Gastrocnemius medialis (tissue), 4 donors: ENCODE results near the gene FAM174A. TPM values are rescaled to one million over a fixed set of nuclear protein-coding genes. Genes with fewer than 3 reads are reported as not detected.
A peak's percentile ranks its signal among the peaks of the same experiment; 100 is the strongest.

ENCODE experiments used
- ATAC-seq, 2 donors: fragments of 150-250 bp; one replicate each; pipeline ENCODE4 v1.9.1; 2016
- DNase-seq, 2 donors: peaks; one replicate each; pipeline ENCODE4 v3.0.0-alpha.2; 2019
- H3K27ac ChIP-seq, 4 donors: fragments of 200-600 bp; sonication (generic); 1 replicate in 1 of 4; 2 replicates in 3 of 4; pipeline ENCODE4 v1.5.1; 2016 to 2018; ENCODE audit warnings: mild to moderate bottlenecking in 2 of 4, moderate library complexity in 1 of 4
- H3K27me3 ChIP-seq, 3 donors: fragments of 200-600 bp; sonication (generic) in 2 of 3; 1 replicate in 1 of 3; 2 replicates in 2 of 3; pipeline versions ENCODE4 v1.5.1 to v1.6.0; 2016 to 2019; ENCODE audit warnings: mild to moderate bottlenecking in 1 of 3, moderate library complexity in 1 of 3
- H3K36me3 ChIP-seq, 2 donors: fragments of 200-600 bp; sonication (generic) in 1 of 2; one replicate each; pipeline ENCODE4 v1.5.1; 2017 to 2018
- H3K4me1 ChIP-seq, 2 donors: fragments of 200-600 bp; sonication (generic) in 1 of 2; one replicate each; pipeline ENCODE4 v1.5.1; 2016 to 2017; ENCODE audit warnings: mild to moderate bottlenecking in 2 of 2
- H3K4me3 ChIP-seq, 4 donors: fragments of 200-600 bp; sonication (generic) in 3 of 4; 1 replicate in 1 of 4; 2 replicates in 3 of 4; pipeline ENCODE4 v1.5.1; 2016 to 2019; ENCODE audit warnings: mild to moderate bottlenecking in 2 of 4
- H3K9me3 ChIP-seq, 3 donors: fragments of 200-600 bp; sonication (generic) in 2 of 3; 1 replicate in 1 of 3; 2 replicates in 2 of 3; pipeline ENCODE4 v1.5.1; 2016 to 2019
- POLR2A ChIP-seq, 2 donors: fragments of 450-650 bp; IDR thresholded peaks; one replicate each; pipeline ENCODE4 v1.6.1; 2017; ENCODE audit warnings: antibody characterized with exemption in 2 of 2, mild to moderate bottlenecking in 2 of 2, moderate library complexity in 2 of 2
- in situ Hi-C, 4 donors: fragments of 200-750 bp; cut with MboI; loops; one replicate each; pipeline versions ENCODE4 v1.15.0 to v1.8.0; 2017; ENCODE audit warnings: low sequenced_read_pairs in 4 of 4
- intact Hi-C: fragments of 100-400 bp; cut with DNase I; formaldehyde crosslinking; loops from one replicate; pipeline ENCODE4 v1.15.1; 2023; ENCODE audit warnings: low total_unique reads
- total RNA-seq, 4 donors: library from RNA; depleted of rRNA; stranded (reverse); fragments of >200 nt; gene quantifications; one replicate each; pipeline versions ENCODE4 v1.1.0 to v1.2.3, GENCODE V29; 2016
- TF ChIP-seq, protein P1 (sequence below), 5 experiments: fragments of 450-650 bp in 3 of 5; fragments of 200-600 bp in 2 of 5; sonication (generic) in 2 of 5; IDR thresholded peaks in 4 of 5; conservative IDR thresholded peaks in 1 of 5; 1 replicate in 4 of 5; 2 replicates in 1 of 5; pipeline ENCODE4 v1.5.1; 2016 to 2019; ENCODE audit warnings: antibody characterized with exemption in 5 of 5, mild to moderate bottlenecking in 3 of 5, moderate library complexity in 3 of 5

Gene FAM174A
- total RNA-seq, 4 donors from 2014 or later: 51.4 to 68.3 (median 58.6) TPM

DNA sequence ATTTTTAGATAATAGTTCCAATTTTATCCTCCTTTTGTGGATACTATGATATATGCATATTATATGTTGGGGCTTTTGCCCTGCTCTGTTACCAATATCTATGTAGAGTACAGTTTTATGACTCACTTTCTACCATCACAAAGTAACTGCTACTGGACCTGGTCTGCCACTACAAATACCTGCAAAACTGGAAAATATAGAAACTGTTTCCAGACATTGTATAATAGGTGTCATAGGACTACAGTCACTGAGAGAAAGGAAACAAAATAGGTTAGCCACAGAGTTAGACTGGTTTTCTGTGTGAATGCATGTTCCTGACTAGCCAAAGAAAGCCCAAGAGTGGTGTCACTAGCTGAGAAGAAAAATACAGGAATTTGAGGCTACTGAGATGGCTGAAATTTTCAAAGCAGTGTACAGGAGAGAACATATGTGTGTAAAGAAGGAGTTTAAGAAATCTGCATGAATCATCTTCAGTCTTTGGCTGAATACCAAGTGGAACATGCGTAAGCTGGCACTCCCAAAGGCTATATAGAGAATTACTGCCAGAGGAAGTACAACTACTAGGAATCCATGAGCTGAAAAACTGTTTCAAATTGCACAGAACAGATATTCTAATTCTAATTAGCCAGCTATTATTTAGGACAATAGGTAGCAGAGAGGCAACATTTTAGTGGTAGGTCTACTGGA lies 29.0 kb upstream of the FAM174A start:
- no peak overlapping the region for H3K27ac ChIP-seq
- in situ Hi-C loops: no loop called here
- DNase-seq: no peak
- intact Hi-C loops: no loop called here
- H3K27me3 ChIP-seq: no peaks in the 10 kb centered on the region
- no peaks in the 10 kb centered on the region for H3K36me3 ChIP-seq
- ATAC-seq: peak in 1 of 2 donors; percentile 70
- H3K4me1 ChIP-seq: no peaks in the 10 kb centered on the region
- H3K4me3 ChIP-seq: no peak overlapping the region
- TF ChIP-seq, protein P1, sequence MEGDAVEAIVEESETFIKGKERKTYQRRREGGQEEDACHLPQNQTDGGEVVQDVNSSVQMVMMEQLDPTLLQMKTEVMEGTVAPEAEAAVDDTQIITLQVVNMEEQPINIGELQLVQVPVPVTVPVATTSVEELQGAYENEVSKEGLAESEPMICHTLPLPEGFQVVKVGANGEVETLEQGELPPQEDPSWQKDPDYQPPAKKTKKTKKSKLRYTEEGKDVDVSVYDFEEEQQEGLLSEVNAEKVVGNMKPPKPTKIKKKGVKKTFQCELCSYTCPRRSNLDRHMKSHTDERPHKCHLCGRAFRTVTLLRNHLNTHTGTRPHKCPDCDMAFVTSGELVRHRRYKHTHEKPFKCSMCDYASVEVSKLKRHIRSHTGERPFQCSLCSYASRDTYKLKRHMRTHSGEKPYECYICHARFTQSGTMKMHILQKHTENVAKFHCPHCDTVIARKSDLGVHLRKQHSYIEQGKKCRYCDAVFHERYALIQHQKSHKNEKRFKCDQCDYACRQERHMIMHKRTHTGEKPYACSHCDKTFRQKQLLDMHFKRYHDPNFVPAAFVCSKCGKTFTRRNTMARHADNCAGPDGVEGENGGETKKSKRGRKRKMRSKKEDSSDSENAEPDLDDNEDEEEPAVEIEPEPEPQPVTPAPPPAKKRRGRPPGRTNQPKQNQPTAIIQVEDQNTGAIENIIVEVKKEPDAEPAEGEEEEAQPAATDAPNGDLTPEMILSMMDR (IDR thresholded peaks at IDR 0.05 in 4 of 5, conservative IDR thresholded peaks at IDR 0.05 in 1 of 5): no peak
- TF ChIP-seq POLR2A (IDR thresholded peaks at IDR 0.05): no peak
- no peaks in the 10 kb centered on the region for H3K9me3 ChIP-seq

GRCh38 chr5:100516285-100516684 lies 18.9 kb upstream of the FAM174A start:
- intact Hi-C loops (no loop called here), in situ Hi-C loops (no loop called here)
- Histone ChIP-seq H3K27ac (no peak overlapping the region), H3K36me3 (no peaks in the 10 kb centered on the region), H3K27me3 (no peaks in the 10 kb centered on the region), H3K4me1 (no peaks in the 10 kb centered on the region), H3K4me3 (no peak overlapping the region), H3K9me3 (no peaks in the 10 kb centered on the region)
- TF ChIP-seq, protein P1 (IDR thresholded peaks at IDR 0.05 in 4 of 5, conservative IDR thresholded peaks at IDR 0.05 in 1 of 5): no peak
- TF ChIP-seq POLR2A (IDR thresholded peaks at IDR 0.05): no peak
- no peak for ATAC-seq
- DNase-seq: no peak

DNA sequence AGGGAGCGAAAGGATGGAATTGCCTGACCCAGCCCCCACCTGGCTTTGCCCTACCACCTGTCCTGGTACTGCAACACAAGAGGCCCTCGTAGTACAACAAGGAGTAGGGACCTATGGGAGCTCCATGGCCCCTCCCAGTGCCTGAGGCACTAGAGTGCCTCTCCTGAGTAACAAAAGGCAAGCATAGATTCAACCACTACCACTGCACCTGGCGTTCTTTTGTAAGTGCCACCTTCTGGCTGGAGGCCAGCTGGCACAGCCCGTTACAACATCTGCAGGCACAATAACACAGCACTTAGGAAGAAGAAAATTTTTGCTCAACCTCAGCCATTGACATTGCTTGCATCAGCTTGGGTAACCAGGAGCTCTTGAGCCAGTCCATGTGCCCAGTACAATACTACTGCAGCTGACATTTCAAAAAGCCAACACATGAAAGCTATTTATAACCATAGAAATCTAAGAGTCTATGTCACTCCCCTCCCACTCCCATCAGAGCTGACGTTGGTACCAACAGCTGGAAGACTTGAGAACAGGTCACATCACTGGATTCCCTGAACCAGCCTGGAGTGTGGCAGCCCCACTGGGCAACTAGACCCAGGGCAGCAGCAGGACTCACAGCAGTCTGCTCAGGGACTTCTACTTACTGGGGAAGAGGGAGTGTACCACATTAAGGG lies 17.7 kb upstream of the FAM174A start:
- Histone ChIP-seq H3K36me3 (no peaks in the 10 kb centered on the region), H3K27ac (no peak overlapping the region), H3K9me3 (no peaks in the 10 kb centered on the region), H3K27me3 (no peaks in the 10 kb centered on the region), H3K4me1 (no peaks in the 10 kb centered on the region), H3K4me3 (no peak overlapping the region)
- peak in 1 of 2 donors; percentile 44 for ATAC-seq
- intact Hi-C loops (no loop called here), in situ Hi-C loops (no loop called here)
- no peak for DNase-seq
- TF ChIP-seq, protein P1 (IDR thresholded peaks at IDR 0.05 in 4 of 5, conservative IDR thresholded peaks at IDR 0.05 in 1 of 5): no peak
- no peak for TF ChIP-seq POLR2A (IDR thresholded peaks at IDR 0.05)

- TF ChIP-seq POLR2A (IDR thresholded peaks at IDR 0.05): no peak
- TF ChIP-seq, protein P1 (IDR thresholded peaks at IDR 0.05 in 4 of 5, conservative IDR thresholded peaks at IDR 0.05 in 1 of 5): no peak
- Histone ChIP-seq H3K4me3 (no peak overlapping the region), H3K27me3 (no peaks in the 10 kb centered on the region), H3K9me3 (no peaks in the 10 kb centered on the region), H3K4me1 (no peaks in the 10 kb centered on the region), H3K36me3 (no peaks in the 10 kb centered on the region), H3K27ac (no peak overlapping the region)
- in situ Hi-C loops (no loop called here), intact Hi-C loops (no loop called here)
- DNase-seq (no peak), ATAC-seq (no peak)
These were observed 16.8 kb upstream of the FAM174A start for GRCh38 chr5:100518377-100518776.
